Astrocyte of the cerebellum (primary cell): Measurements from ENCODE around the gene NCOR2.

ENCODE experiments used
- DNase-seq: peaks from one replicate; pipeline ENCODE4 v3.0.0-alpha.2; 2011; ENCODE audit warnings: low read depth
- H3K4me3 ChIP-seq: 2 replicates; pipeline ENCODE4 v1.5.1; 2011; ENCODE audit warnings: mild to moderate bottlenecking, low read depth, low read length, moderate library complexity
- in situ Hi-C: cut with HindIII; loops from 2 replicates; pipeline ENCODE4 v1.10.0; 2017; ENCODE audit warnings: low sequenced_read_pairs
- TF ChIP-seq, protein P1 (sequence below): IDR thresholded peaks from 2 replicates; pipeline ENCODE4 v1.5.1; 2012; ENCODE audit warnings: low read length, low read depth, moderate library complexity, mild to moderate bottlenecking; ENCODE audit errors: missing control alignments

Gene NCOR2

GRCh38 chr12:124577986-124578385 is 10.6 kb upstream of the NCOR2 start:
- in situ Hi-C loops, result loop anchor here (5.0 to 10.0 kb wide), 2 partner anchors 87 to 159 kb away; no protein-coding TSS in a partner anchor
- no peak overlapping the region for H3K4me3 ChIP-seq
- no peak for DNase-seq
- TF ChIP-seq, protein P1, sequence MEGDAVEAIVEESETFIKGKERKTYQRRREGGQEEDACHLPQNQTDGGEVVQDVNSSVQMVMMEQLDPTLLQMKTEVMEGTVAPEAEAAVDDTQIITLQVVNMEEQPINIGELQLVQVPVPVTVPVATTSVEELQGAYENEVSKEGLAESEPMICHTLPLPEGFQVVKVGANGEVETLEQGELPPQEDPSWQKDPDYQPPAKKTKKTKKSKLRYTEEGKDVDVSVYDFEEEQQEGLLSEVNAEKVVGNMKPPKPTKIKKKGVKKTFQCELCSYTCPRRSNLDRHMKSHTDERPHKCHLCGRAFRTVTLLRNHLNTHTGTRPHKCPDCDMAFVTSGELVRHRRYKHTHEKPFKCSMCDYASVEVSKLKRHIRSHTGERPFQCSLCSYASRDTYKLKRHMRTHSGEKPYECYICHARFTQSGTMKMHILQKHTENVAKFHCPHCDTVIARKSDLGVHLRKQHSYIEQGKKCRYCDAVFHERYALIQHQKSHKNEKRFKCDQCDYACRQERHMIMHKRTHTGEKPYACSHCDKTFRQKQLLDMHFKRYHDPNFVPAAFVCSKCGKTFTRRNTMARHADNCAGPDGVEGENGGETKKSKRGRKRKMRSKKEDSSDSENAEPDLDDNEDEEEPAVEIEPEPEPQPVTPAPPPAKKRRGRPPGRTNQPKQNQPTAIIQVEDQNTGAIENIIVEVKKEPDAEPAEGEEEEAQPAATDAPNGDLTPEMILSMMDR, result no peak

- TF ChIP-seq, protein P1, result no peak
- no peak overlapping the region for H3K4me3 ChIP-seq
- in situ Hi-C loops, result loop anchor here (5.0 to 10.0 kb wide), 2 partner anchors 87 to 160 kb away; no protein-coding TSS in a partner anchor
- DNase-seq, result no peak
These were observed 10.0 kb upstream of the NCOR2 start for GRCh38 chr12:124577374-124577773.

GRCh38 chr12:124576061-124576650 is 8.7 kb upstream of the NCOR2 start:
- TF ChIP-seq, protein P1, result no peak
- H3K4me3 ChIP-seq, result no peak overlapping the region
- no peak for DNase-seq
- in situ Hi-C loops, result loop anchor here (5.0 to 10.0 kb wide), 2 partner anchors 89 to 161 kb away; no protein-coding TSS in a partner anchor

GRCh38 chr12:124573839-124574786 is 6.7 kb upstream of the NCOR2 start:
- TF ChIP-seq, protein P1, result no peak
- DNase-seq, result no peak
- H3K4me3 ChIP-seq, result no peak overlapping the region
- in situ Hi-C loops, result loop anchor here (10.0 kb wide), 1 partner anchor 91 kb away; no protein-coding TSS in a partner anchor

DNA sequence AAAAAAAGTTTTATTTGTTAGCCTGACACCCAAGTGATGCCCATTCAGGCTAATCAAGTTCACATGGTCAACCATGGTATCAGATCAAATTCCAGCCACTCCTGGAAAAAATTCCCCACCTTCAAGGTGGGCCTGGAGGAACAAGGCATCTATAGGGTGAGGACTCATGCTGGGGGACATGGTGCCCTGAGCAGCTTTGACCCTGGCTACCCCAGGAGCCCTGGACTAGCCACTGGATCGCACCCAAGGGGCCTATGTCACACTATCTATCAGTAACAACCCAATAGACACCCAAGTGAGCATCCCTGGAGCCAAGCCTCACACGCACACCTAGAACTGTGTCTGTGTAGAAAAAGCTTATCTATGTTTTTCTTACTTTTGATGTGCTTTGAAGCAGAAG is 4.1 kb upstream of the NCOR2 start:
- no peak for DNase-seq
- no peak overlapping the region for H3K4me3 ChIP-seq
- in situ Hi-C loops, result loop anchor here (10.0 kb wide), 1 partner anchor 93 kb away; no protein-coding TSS in a partner anchor
- TF ChIP-seq, protein P1, result no peak

DNA sequence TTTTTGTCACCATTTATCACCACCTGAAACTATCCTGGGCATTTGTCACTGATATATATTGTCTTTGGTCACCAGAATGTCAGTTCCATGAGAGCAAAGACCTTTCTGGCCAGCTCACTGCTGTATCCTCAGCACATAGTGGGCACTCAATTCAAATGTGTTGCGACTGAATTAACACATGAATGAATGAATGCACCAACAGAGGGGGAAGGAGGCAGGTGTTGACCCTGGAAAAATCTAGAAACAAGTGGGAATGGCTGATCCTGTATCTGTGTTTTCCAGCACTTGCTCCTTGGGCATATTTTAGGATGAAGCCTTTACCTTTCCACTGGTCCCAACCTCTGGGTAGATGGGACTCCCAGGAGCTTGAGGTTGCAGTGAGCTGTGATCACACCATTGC is 3.4 kb upstream of the NCOR2 start:
- H3K4me3 ChIP-seq, result no peak overlapping the region
- TF ChIP-seq, protein P1, result no peak
- no peak for DNase-seq
- in situ Hi-C loops, result loop anchor here (10.0 kb wide), 1 partner anchor 94 kb away; no protein-coding TSS in a partner anchor
